Measurements from ENCODE around the gene RNF149. TPM values are rescaled to one million over a fixed set of nuclear protein-coding genes. Genes with fewer than 3 reads are reported as not detected.

RNF149 gene
- total RNA-seq, 2 experiments from 2014 or later: 48.7 to 53.2 TPM

GRCh38 chr2:101287303-101287702 lies 21.2 kb downstream of the RNF149 start:
- peaks cover 4% of the 10 kb centered on the region for H3K4me1 Mint-ChIP-seq (ENCODE audit: low read depth)
- no peak for DNase-seq
- POLR2A ChIA-PET: interaction anchor here (0.7 kb wide), 1 partner anchor 9 kb away, joined by 3 read pairs; no protein-coding TSS in a partner anchor
- intact Hi-C loops (cut with micrococcal nuclease): no loop called here
- CTCF ChIA-PET: interaction anchor here (1.1 to 1.7 kb wide), 2 partner anchors 9 to 55 kb away, joined by 4 to 7 read pairs; no protein-coding TSS in a partner anchor
- TF ChIP-seq, protein P1, sequence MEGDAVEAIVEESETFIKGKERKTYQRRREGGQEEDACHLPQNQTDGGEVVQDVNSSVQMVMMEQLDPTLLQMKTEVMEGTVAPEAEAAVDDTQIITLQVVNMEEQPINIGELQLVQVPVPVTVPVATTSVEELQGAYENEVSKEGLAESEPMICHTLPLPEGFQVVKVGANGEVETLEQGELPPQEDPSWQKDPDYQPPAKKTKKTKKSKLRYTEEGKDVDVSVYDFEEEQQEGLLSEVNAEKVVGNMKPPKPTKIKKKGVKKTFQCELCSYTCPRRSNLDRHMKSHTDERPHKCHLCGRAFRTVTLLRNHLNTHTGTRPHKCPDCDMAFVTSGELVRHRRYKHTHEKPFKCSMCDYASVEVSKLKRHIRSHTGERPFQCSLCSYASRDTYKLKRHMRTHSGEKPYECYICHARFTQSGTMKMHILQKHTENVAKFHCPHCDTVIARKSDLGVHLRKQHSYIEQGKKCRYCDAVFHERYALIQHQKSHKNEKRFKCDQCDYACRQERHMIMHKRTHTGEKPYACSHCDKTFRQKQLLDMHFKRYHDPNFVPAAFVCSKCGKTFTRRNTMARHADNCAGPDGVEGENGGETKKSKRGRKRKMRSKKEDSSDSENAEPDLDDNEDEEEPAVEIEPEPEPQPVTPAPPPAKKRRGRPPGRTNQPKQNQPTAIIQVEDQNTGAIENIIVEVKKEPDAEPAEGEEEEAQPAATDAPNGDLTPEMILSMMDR (IDR thresholded peaks at IDR 0.05): no peak
- H3K4me3 Mint-ChIP-seq: no peak overlapping the region
- H3K27ac Mint-ChIP-seq: peak overlapping the region; percentile 11
- peaks cover 43% of the 10 kb centered on the region for H3K36me3 Mint-ChIP-seq (ENCODE audit: low read depth)
- no peaks in the 10 kb centered on the region for H3K27me3 Mint-ChIP-seq
- ATAC-seq: no peak
- H3K9me3 Mint-ChIP-seq: no peaks in the 10 kb centered on the region

- Mint-ChIP-seq H3K9me3 (no peaks in the 10 kb centered on the region), H3K4me1 (ENCODE audit: low read depth) (peaks cover 5% of the 10 kb centered on the region), H3K27ac (no peak overlapping the region), H3K27me3 (no peaks in the 10 kb centered on the region), H3K36me3 (ENCODE audit: low read depth) (peaks cover 45% of the 10 kb centered on the region), H3K4me3 (no peak overlapping the region)
- ChIA-PET CTCF (interaction anchor here (1.1 to 1.7 kb wide), 2 partner anchors 10 to 55 kb away, joined by 4 to 7 read pairs; no protein-coding TSS in a partner anchor), POLR2A (interaction anchor here (0.7 kb wide), 1 partner anchor 658 kb away, joined by 3 read pairs; no protein-coding TSS in a partner anchor)
- intact Hi-C loops (cut with micrococcal nuclease): no loop called here
- ATAC-seq (no peak), DNase-seq (no peak)
- TF ChIP-seq, protein P1 (IDR thresholded peaks at IDR 0.05): no peak
These were observed 21.8 kb downstream of the RNF149 start for GRCh38 chr2:101286684-101287083.

GRCh38 chr2:101282980-101283379 lies 25.5 kb downstream of the RNF149 start:
- TF ChIP-seq, protein P1 (IDR thresholded peaks at IDR 0.05): no peak
- ChIA-PET CTCF (interaction anchor here (1.2 to 2.5 kb wide), 3 partner anchors 17 to 59 kb away, joined by 3 to 7 read pairs (median 6); no protein-coding TSS in a partner anchor), POLR2A (no interaction called here)
- intact Hi-C loops (cut with micrococcal nuclease): no loop called here
- Mint-ChIP-seq H3K36me3 (ENCODE audit: low read depth) (peaks cover 61% of the 10 kb centered on the region), H3K9me3 (no peaks in the 10 kb centered on the region), H3K27me3 (no peaks in the 10 kb centered on the region), H3K4me3 (no peak overlapping the region), H3K4me1 (ENCODE audit: low read depth) (peaks cover 12% of the 10 kb centered on the region), H3K27ac (peak overlapping the region; percentile 0)
- ATAC-seq (no peak), DNase-seq (no peak)

- Mint-ChIP-seq H3K36me3 (ENCODE audit: low read depth) (peaks cover 58% of the 10 kb centered on the region), H3K4me1 (ENCODE audit: low read depth) (peaks cover 12% of the 10 kb centered on the region), H3K27ac (no peak overlapping the region), H3K27me3 (no peaks in the 10 kb centered on the region), H3K9me3 (no peaks in the 10 kb centered on the region), H3K4me3 (no peak overlapping the region)
- intact Hi-C loops (cut with micrococcal nuclease): no loop called here
- ATAC-seq (no peak), DNase-seq (no peak)
- TF ChIP-seq, protein P1 (IDR thresholded peaks at IDR 0.05): no peak
- ChIA-PET CTCF (interaction anchor here (1.0 to 1.4 kb wide), 3 partner anchors 24 to 76 kb away, joined by 4 to 6 read pairs (median 4); no protein-coding TSS in a partner anchor), POLR2A (interaction anchor here (1.3 to 1.6 kb wide), 3 partner anchors 25 to 28 kb away, joined by 4 read pairs; partner anchors contain the start of gene RNF149)
These were observed 27.0 kb downstream of the RNF149 start for GRCh38 chr2:101281482-101281881.

- H3K9me3 Mint-ChIP-seq: no peaks in the 10 kb centered on the region
- no peaks in the 10 kb centered on the region for H3K27me3 Mint-ChIP-seq
- H3K36me3 Mint-ChIP-seq (ENCODE audit: low read depth): peaks cover 52% of the 10 kb centered on the region
- H3K4me3 Mint-ChIP-seq: no peak overlapping the region
- CTCF ChIA-PET: interaction anchor here (1.5 kb wide), 1 partner anchor 24 kb away, joined by 3 read pairs; no protein-coding TSS in a partner anchor
- ATAC-seq (no peak), DNase-seq (no peak)
- POLR2A ChIA-PET: no interaction called here
- TF ChIP-seq, protein P1 (IDR thresholded peaks at IDR 0.05): no peak
- peak overlapping the region; percentile 4 for H3K27ac Mint-ChIP-seq
- peaks cover 18% of the 10 kb centered on the region for H3K4me1 Mint-ChIP-seq (ENCODE audit: low read depth)
- intact Hi-C loops (cut with micrococcal nuclease): no loop called here
These were observed 29.6 kb downstream of the RNF149 start for GRCh38 chr2:101278925-101279324.
